CD4-positive, alpha-beta T cell (primary cell): ENCODE measurements around the gene LENG1. TPM values are rescaled to one million over a fixed set of nuclear protein-coding genes. Genes with fewer than 3 reads are reported as not detected.
"Not testable (repeated sequence)": the region's sequence is repeated elsewhere in the genome, so short reads cannot be mapped to it uniquely, and the experiment has no call there.

Experiments
- ATAC-seq: fragments of 200-7000 bp; cut with Tn5 transposase; one replicate; pipeline ENCODE4 v1.10.0; 2022; ENCODE audit warnings: mild to moderate bottlenecking; ENCODE audit not compliant: poor library complexity
- CTCF ChIA-PET: fragments of 350-600 bp; sonication (Branson Sonifier 250); formaldehyde crosslinking; loops from one replicate; lab custom pipeline; 2021; ENCODE audit warnings: antibody characterized with exemption, inconsistent platforms; lab: Charles Lee
- POLR2A ChIA-PET: fragments of 350-600 bp; sonication (Branson Sonifier 250); formaldehyde crosslinking; loops from one replicate; lab custom pipeline; 2021; ENCODE audit warnings: antibody characterized with exemption, inconsistent platforms; lab: Charles Lee
- DNase-seq, 14 experiments: peaks; one replicate each; pipeline ENCODE4 v3.0.0-alpha.2; 2013 to 2020; ENCODE audit warnings: mixed read lengths in 2 of 14
- H3K27ac ChIP-seq, 2 donors: one replicate each; pipeline versions ENCODE4 v1.5.1 to v1.7.0; 2013; ENCODE audit warnings: low read length in 2 of 2, low read depth in 1 of 2, mild to moderate bottlenecking in 1 of 2
- H3K27me3 ChIP-seq, 2 experiments: 1 replicate in 1 of 2; 2 replicates in 1 of 2; pipeline versions ENCODE4 v1.6.1 to v1.7.0; 2013; ENCODE audit warnings: low read length in 2 of 2, control low read depth in 1 of 2, mild to moderate bottlenecking in 1 of 2, moderate library complexity in 1 of 2; ENCODE audit not compliant: insufficient read depth in 2 of 2, control insufficient read depth in 1 of 2
- H3K36me3 ChIP-seq: one replicate; pipeline ENCODE4 v1.6.1; 2013; ENCODE audit warnings: low read length, control low read depth; ENCODE audit not compliant: insufficient read depth
- H3K4me1 ChIP-seq: one replicate; pipeline ENCODE4 v1.6.1; 2013; ENCODE audit warnings: low read length, control low read depth; ENCODE audit not compliant: insufficient read depth
- H3K4me3 ChIP-seq: one replicate; pipeline ENCODE4 v1.5.1; 2013; ENCODE audit warnings: mild to moderate bottlenecking, low read length, moderate library complexity
- H3K9me3 ChIP-seq, 2 experiments: 1 replicate in 1 of 2; 2 replicates in 1 of 2; pipeline versions ENCODE4 v1.6.1 to v1.7.0; 2013; ENCODE audit warnings: low read length in 2 of 2, mild to moderate bottlenecking in 2 of 2, control low read depth in 1 of 2, moderate library complexity in 1 of 2; ENCODE audit not compliant: control insufficient read depth in 1 of 2, insufficient read depth in 1 of 2
- H3K27ac Mint-ChIP-seq: one replicate; pipeline ENCODE4 v1.8.0; 2020; ENCODE audit warnings: mixed read lengths
- H3K27me3 Mint-ChIP-seq: one replicate; pipeline ENCODE4 v1.8.0; 2021; ENCODE audit warnings: mixed read lengths
- H3K36me3 Mint-ChIP-seq: one replicate; pipeline ENCODE4 v1.8.0; 2021; ENCODE audit warnings: low read depth, mixed read lengths
- H3K4me1 Mint-ChIP-seq: one replicate; pipeline ENCODE4 v1.8.0; 2021; ENCODE audit warnings: low read depth, mixed read lengths
- H3K4me3 Mint-ChIP-seq: one replicate; pipeline ENCODE4 v1.8.0; 2020; ENCODE audit warnings: mild to moderate bottlenecking, mixed read lengths
- H3K9me3 Mint-ChIP-seq: one replicate; pipeline ENCODE4 v1.8.0; 2020; ENCODE audit warnings: mixed read lengths
- CTCF ChIP-seq: fragments of 200-600 bp; IDR thresholded peaks from one replicate; pipeline ENCODE4 v1.8.0; 2022; ENCODE audit warnings: antibody characterized with exemption, mild to moderate bottlenecking
- intact Hi-C, 2 experiments: fragments of 100-400 bp; cut with DNase I in 1 of 2; cut with micrococcal nuclease in 1 of 2; formaldehyde crosslinking; loops; one replicate each; pipeline versions ENCODE4 v1.15.1 to v1.9.0; 2023 to 2025; cut with DNase I, micrococcal nuclease
- total RNA-seq, 174 experiments: library from RNA in 2 of 174; stranded (reverse) in 2 of 174; gene quantifications; one replicate each; pipeline ENCODE4 v1.2.3 and lab custom pipeline; 2021 to 2026

The LENG1 gene
- total RNA-seq, 2 experiments from 2014 or later = 14.4 to 16.0 TPM

- Histone ChIP-seq H3K36me3 (peaks cover 15% of the 10 kb centered on the region), H3K4me3 (no peak overlapping the region), H3K27ac (no peak overlapping the region), H3K9me3 (no peaks in the 10 kb centered on the region), H3K27me3 (no peaks in the 10 kb centered on the region), H3K4me1 (peaks cover 29% of the 10 kb centered on the region)
- Mint-ChIP-seq H3K9me3 (no peaks in the 10 kb centered on the region), H3K4me1 (peaks cover 22% of the 10 kb centered on the region), H3K4me3 (peak overlapping the region; percentile 34), H3K36me3 (peaks cover 37% of the 10 kb centered on the region), H3K27me3 (no peaks in the 10 kb centered on the region), H3K27ac (no peak overlapping the region)
- no peak for TF ChIP-seq CTCF
- DNase-seq (no peak), ATAC-seq (no peak)
- intact Hi-C loops = loop anchor here in 1 of 2 experiments (10.0 kb wide), 2 partner anchors 332 to 1458 kb away; partner anchors contain the start of genes MYADM and U2AF2
- ChIA-PET POLR2A (no interaction called here), CTCF (no interaction called here)
These were observed 37.6 kb upstream of the LENG1 start for GRCh38 chr19:54197121-54197520.

GRCh38 chr19:54196536-54196935 lies 37.0 kb upstream of the LENG1 start:
- no peaks in the 10 kb centered on the region for H3K9me3 ChIP-seq
- H3K27me3 ChIP-seq = no peaks in the 10 kb centered on the region
- H3K36me3 ChIP-seq = peaks cover 10% of the 10 kb centered on the region
- Mint-ChIP-seq H3K36me3 (peaks cover 31% of the 10 kb centered on the region), H3K9me3 (no peaks in the 10 kb centered on the region), H3K27ac (no peak overlapping the region), H3K27me3 (no peaks in the 10 kb centered on the region), H3K4me3 (peak overlapping the region; percentile 27), H3K4me1 (peaks cover 21% of the 10 kb centered on the region)
- DNase-seq (no peak), ATAC-seq (no peak)
- intact Hi-C loops = loop anchor here in 1 of 2 experiments (10.0 kb wide), 2 partner anchors 332 to 1458 kb away; partner anchors contain the start of genes MYADM and U2AF2
- no peak overlapping the region for H3K27ac ChIP-seq
- H3K4me3 ChIP-seq = no peak overlapping the region
- CTCF ChIA-PET = no interaction called here
- peaks cover 29% of the 10 kb centered on the region for H3K4me1 ChIP-seq
- POLR2A ChIA-PET = no interaction called here
- TF ChIP-seq CTCF = no peak

DNA sequence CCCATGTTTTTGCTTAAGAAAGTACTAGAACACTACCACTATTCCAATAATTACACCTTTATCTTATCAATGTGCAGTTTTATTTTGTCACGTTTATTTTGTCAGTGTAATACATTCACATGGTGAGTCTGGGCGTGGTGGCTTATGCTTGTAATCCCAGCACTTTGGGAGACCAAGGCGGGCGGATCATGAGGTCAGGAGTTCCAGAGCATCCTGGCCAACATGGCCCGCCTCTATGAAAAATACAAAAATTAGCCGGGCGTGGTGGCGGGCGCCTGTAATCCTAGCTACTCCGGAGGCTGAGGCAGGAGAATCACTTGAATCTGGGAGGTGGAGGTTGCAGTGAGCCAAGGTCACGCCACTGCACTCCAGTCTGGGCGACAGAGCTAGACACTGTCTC lies 34.9 kb upstream of the LENG1 start:
- H3K27ac ChIP-seq, DNase-seq, H3K27ac Mint-ChIP-seq, H3K4me3 Mint-ChIP-seq, H3K27me3 ChIP-seq, ATAC-seq, H3K27me3 Mint-ChIP-seq, CTCF ChIA-PET, H3K9me3 ChIP-seq, H3K9me3 Mint-ChIP-seq, POLR2A ChIA-PET, H3K36me3 ChIP-seq, H3K4me3 ChIP-seq: not testable (repeated sequence)
- intact Hi-C loops = loop anchor here (5.0 to 10.0 kb wide), 3 partner anchors 330 to 1460 kb away; partner anchors contain the start of genes MYADM (in 1 of the 2), U2AF2 (in 1 of the 2) and ZNF331 (in 1 of the 2)
- H3K4me1 Mint-ChIP-seq = peaks cover 19% of the 10 kb centered on the region
- H3K36me3 Mint-ChIP-seq = peaks cover 38% of the 10 kb centered on the region
- peaks cover 19% of the 10 kb centered on the region for H3K4me1 ChIP-seq
